Gastrocnemius medialis (tissue), 4 donors: ENCODE data around the gene DNM2.

Source experiments
- CTCF ChIP-seq, 5 experiments: fragments of 450-650 bp in 3 of 5; fragments of 200-600 bp in 2 of 5; sonication (generic) in 2 of 5; IDR thresholded peaks in 4 of 5; conservative IDR thresholded peaks in 1 of 5; 1 replicate in 4 of 5; 2 replicates in 1 of 5; pipeline ENCODE4 v1.5.1; 2016 to 2019; ENCODE audit warnings: antibody characterized with exemption in 5 of 5, mild to moderate bottlenecking in 3 of 5, moderate library complexity in 3 of 5
- POLR2A ChIP-seq, 2 donors: fragments of 450-650 bp; IDR thresholded peaks; one replicate each; pipeline ENCODE4 v1.6.1; 2017; ENCODE audit warnings: antibody characterized with exemption in 2 of 2, mild to moderate bottlenecking in 2 of 2, moderate library complexity in 2 of 2

GRCh38 chr19:10677751-10678150 is 40.1 kb upstream of the DNM2 start:
- TF ChIP-seq CTCF (IDR thresholded peaks at IDR 0.05 in 4 of 5, conservative IDR thresholded peaks at IDR 0.05 in 1 of 5) (no peak), POLR2A (IDR thresholded peaks at IDR 0.05) (no peak)
